IPS-18a (cell line): Measurements from ENCODE around the gene DISC1.
"Not testable (repeated sequence)": the region's sequence is repeated elsewhere in the genome, so short reads cannot be mapped to it uniquely, and the experiment has no call there.

Experiments
- H3K27ac ChIP-seq: one replicate; pipeline ENCODE4 v1.5.1; 2013; ENCODE audit warnings: low read length
- H3K27me3 ChIP-seq: one replicate; pipeline ENCODE4 v1.6.1; 2013; ENCODE audit warnings: mild to moderate bottlenecking, low read length; ENCODE audit not compliant: control insufficient read depth, insufficient read depth
- H3K36me3 ChIP-seq: one replicate; pipeline ENCODE4 v1.6.1; 2013; ENCODE audit warnings: low read depth, low read length; ENCODE audit not compliant: control insufficient read depth
- H3K4me1 ChIP-seq: one replicate; pipeline ENCODE4 v1.6.1; 2013; ENCODE audit warnings: low read depth, low read length; ENCODE audit not compliant: control insufficient read depth
- H3K4me3 ChIP-seq: one replicate; pipeline ENCODE4 v1.5.1; 2013; ENCODE audit warnings: low read length
- H3K9ac ChIP-seq: one replicate; pipeline ENCODE4 v1.6.1; 2013; ENCODE audit warnings: mild to moderate bottlenecking, low read length, moderate library complexity
- H3K9me3 ChIP-seq: one replicate; pipeline ENCODE4 v1.6.1; 2013; ENCODE audit warnings: low read depth, low read length; ENCODE audit not compliant: control insufficient read depth

DISC1 gene

DNA sequence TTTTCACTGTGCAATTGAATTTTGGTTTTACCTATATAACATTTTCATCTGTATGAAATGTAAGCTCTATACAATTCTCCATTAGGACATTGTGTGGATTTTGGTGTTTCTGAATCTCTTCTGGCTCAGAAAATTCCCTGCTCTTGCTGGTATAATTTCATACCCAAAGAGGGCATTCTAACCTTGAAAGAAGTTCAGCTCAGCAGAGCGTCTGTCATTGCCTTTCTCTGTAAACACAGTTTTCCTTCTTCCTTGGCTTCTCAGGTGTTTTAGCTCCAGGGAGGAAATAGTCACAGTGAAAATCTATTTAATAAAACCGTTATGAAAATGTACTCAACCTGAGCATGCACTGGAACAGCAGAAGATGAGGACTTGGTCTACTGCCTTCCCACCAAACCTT, 16.0 kb downstream of the DISC1 start:
- Histone ChIP-seq H3K4me1 (no peaks in the 10 kb centered on the region), H3K9ac (no peak overlapping the region), H3K27ac (no peak overlapping the region), H3K4me3 (no peak overlapping the region), H3K9me3 (no peaks in the 10 kb centered on the region), H3K36me3 (no peaks in the 10 kb centered on the region), H3K27me3 (no peaks in the 10 kb centered on the region)

DNA sequence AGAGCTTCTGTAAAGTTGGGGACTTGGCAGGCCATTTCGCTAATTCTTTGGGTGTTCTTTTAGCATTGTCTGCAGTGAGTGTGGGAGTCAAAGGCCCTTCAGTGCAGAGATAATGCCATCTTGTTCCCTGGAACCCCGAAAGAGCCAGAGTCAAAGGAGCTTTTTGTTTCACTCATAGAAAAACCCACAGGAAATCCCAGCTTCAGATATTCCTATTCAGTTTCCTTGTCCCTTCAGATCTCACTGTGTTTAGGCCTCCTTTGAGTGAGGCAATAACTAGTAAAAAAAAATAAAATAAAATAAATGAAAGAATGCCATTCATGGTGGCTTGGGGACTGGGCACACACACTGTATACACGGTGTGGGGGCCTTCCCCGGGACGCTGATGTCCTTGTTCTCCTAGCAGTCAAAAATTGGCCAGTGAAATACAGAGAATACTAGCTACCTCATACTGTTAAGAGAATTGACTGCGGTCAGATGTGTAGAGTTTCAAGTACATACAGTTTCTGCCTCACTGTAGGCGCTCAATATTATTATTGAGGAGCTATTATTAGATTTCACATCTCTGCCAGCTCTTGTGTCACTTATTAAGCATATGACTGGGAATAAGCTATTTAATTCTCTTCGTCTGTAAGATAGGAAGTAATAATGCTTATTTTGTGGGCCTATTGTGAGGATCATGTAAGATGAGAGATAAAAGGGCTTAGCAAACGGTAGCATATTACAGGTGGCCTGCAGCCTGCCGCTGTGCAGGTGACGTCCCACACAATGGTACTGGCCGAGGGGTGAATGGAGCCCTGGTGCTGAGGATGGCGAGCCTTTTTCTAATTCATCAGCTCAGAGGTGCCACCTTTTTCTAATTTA, 16.7 kb downstream of the DISC1 start:
- Histone ChIP-seq H3K27me3 (no peaks in the 10 kb centered on the region), H3K27ac (no peak overlapping the region), H3K9ac (no peak overlapping the region), H3K4me3 (no peak overlapping the region), H3K4me1 (no peaks in the 10 kb centered on the region), H3K36me3 (no peaks in the 10 kb centered on the region), H3K9me3 (no peaks in the 10 kb centered on the region)

DNA sequence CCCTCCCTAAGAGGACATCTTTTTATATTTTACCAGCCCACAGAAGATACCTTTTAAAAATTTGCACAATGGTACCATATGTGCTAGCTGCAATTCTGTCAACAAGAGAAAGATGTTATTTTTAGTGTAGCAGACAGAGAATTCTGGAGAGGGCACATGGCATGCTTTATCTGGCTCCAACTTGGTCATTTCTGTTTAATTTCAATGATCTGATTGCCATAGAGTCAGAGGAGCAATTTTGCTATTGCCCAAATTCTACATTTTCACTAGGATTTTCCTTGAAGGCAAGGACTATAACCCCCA, 17.3 kb downstream of the DISC1 start:
- H3K4me3 ChIP-seq, result no peak overlapping the region
- H3K9me3 ChIP-seq, result no peaks in the 10 kb centered on the region
- no peaks in the 10 kb centered on the region for H3K27me3 ChIP-seq

DNA sequence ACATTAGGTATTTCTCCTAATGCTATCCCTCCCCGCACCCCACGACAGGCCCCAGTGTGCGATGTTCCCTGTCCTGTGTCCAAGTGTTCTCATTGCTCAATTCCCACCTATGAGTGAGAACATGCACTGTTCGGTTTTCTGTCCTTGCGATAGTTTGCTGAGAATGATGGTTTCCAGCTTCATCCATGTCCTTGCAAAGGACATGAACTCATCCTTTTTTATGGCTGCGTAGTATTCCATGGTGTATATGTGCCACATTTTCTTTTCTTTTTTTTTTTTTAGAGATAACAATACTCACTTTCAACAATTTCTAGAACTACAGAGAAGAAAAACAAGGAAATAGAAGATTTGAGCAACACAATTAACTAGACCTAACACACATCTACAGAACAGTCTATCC, 19.0 kb downstream of the DISC1 start:
- H3K36me3 ChIP-seq, H3K9me3 ChIP-seq, H3K9ac ChIP-seq, H3K4me1 ChIP-seq, H3K4me3 ChIP-seq, H3K27me3 ChIP-seq, H3K27ac ChIP-seq: not testable (repeated sequence)

More for the DNA sequence above, 17.3 kb downstream of the DISC1 start:
- Histone ChIP-seq H3K4me1 (no peaks in the 10 kb centered on the region), H3K9ac (no peak overlapping the region), H3K27ac (no peak overlapping the region), H3K36me3 (no peaks in the 10 kb centered on the region)

DNA sequence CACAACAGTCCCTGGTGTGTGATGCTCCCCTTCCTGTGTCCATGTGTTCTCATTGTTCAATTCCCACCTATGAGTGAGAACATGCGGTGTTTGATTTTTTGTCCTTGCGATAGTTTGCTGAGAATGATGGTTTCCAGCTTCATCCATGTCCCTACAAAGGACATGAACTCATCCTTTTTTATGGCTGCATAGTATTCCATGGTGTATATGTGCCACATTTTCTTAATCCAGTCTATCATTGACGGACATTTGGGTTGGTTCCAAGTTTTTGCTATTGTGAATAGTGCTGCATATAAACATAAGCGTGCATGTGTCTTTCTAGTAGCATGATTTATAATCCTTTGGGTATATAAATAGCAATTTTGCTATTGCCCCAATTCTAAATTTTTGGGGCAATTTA, 19.6 kb downstream of the DISC1 start:
- not testable (repeated sequence) for H3K4me3 ChIP-seq, H3K9me3 ChIP-seq, H3K9ac ChIP-seq, H3K36me3 ChIP-seq, H3K4me1 ChIP-seq, H3K27ac ChIP-seq, H3K27me3 ChIP-seq

DNA sequence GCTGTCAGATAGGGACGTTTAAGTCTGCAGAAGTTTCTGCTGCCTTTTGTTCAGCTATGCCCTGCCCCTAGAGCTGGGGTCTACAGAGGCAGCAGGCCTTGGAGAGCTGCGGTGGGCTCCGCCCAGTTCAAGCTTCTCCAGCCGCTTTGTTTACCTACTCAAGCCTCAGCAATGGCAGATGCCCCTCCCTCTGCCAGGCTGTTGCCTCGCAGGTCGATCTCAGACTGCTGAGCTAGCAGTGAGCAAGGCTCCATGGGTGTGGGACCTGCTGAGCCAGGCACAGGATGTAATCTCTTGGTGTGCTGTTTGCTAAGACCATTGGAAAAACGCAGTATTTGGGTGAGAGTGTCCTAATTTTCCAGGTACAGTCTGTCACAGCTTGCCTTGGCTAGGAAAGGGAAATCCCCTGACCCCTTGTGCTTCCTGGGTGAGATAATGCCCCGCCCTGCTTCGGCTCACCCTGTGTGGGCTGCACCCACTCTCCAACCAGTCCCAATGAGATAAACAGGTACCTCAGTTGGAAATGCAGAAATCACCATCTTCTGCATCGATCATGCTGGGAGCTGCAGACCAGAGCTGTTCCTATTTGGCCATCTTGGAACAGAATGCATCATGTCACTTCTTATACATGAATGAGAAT, 25.2 kb downstream of the DISC1 start:
- H3K9me3 ChIP-seq, H3K9ac ChIP-seq, H3K36me3 ChIP-seq, H3K27ac ChIP-seq, H3K4me3 ChIP-seq, H3K27me3 ChIP-seq, H3K4me1 ChIP-seq: not testable (repeated sequence)

DNA sequence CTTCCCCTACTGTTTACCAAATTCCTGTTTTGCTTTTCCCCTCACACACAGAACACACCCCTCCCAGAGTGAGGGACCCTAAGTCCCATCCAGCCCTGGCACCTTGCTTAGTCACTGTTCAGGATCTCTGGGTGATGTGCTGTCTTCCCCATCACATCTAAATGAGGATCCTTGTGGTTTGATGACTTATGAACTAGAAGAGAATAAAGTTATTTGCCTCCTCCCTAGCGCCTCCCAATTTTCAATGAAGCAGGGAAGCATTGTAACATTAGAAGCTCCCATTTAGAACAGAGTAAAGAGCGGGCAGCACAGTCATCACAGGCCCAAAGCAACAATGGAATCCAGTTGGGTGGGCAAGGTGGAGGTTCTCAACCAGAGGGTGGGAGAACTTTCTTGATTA, 27.0 kb downstream of the DISC1 start:
- no peaks in the 10 kb centered on the region for H3K27me3 ChIP-seq
- H3K36me3 ChIP-seq, result no peaks in the 10 kb centered on the region
- no peak overlapping the region for H3K27ac ChIP-seq

DNA sequence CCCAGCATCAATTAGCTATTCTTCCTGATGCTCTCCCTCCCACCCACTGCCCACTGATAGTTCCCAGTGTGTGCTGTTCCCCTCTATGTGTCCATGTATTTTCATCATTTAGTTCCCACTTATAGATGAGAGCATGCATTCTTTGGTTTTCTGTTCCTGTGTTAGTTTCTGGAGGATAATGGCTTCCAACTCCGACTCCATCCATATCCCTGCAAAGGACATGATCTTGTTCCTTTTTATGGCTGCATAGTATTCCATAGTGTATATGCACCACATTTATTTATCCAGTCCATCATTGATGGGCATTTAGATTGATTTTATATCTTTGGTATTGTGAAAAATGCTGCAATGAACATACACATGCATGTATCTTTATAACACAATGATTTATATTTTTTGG, 30.2 kb downstream of the DISC1 start:
- Histone ChIP-seq H3K9me3 (no peaks in the 10 kb centered on the region), H3K36me3 (no peaks in the 10 kb centered on the region), H3K9ac (no peak overlapping the region), H3K4me3 (no peak overlapping the region), H3K27me3 (no peaks in the 10 kb centered on the region), H3K27ac (no peak overlapping the region), H3K4me1 (no peaks in the 10 kb centered on the region)

More for the DNA sequence above, 27.0 kb downstream of the DISC1 start:
- Histone ChIP-seq H3K9ac (no peak overlapping the region), H3K4me3 (no peak overlapping the region), H3K9me3 (no peaks in the 10 kb centered on the region), H3K4me1 (no peaks in the 10 kb centered on the region)

DNA sequence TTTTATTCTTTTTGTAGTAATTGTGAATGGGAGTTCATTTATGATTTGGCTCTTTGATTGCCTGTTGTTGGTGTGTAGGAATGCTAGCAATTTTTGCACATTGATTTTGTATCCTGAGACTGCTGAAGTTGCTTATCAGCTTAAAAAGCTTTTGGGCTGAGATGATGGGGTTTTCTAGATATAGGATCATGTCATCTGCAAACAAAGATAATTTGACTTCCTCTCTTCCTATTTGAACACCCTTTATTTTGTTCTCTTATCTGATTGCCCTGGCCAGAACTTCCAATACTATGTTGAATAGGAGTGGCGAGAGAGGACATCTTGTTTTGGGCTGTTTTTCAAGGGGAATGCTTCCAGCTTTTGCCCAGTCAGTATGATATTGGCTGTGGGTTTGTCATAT, 31.6 kb downstream of the DISC1 start:
- not testable (repeated sequence) for H3K4me3 ChIP-seq, H3K4me1 ChIP-seq, H3K9ac ChIP-seq, H3K27ac ChIP-seq, H3K36me3 ChIP-seq, H3K9me3 ChIP-seq, H3K27me3 ChIP-seq

DNA sequence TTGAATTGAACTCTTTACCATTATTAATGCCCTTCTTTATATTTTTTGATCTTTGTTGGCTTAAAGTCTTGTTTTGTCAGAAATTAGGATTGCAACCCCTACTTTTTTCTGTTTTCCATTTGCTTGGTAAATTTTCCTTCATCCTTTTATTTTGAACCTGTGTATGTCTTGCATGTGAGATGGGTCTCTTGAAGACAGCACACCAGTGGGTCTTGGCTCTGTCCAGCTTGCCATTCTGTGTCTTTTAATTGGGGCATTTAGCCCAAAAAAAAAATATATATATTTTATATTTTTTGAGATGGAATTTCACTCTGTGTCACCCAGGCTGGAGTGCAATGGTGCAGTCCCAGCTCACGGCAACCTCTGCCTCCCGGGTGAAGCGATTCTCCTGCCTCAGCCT, 33.6 kb downstream of the DISC1 start:
- Histone ChIP-seq H3K9me3 (no peaks in the 10 kb centered on the region), H3K27me3 (no peaks in the 10 kb centered on the region)

DNA sequence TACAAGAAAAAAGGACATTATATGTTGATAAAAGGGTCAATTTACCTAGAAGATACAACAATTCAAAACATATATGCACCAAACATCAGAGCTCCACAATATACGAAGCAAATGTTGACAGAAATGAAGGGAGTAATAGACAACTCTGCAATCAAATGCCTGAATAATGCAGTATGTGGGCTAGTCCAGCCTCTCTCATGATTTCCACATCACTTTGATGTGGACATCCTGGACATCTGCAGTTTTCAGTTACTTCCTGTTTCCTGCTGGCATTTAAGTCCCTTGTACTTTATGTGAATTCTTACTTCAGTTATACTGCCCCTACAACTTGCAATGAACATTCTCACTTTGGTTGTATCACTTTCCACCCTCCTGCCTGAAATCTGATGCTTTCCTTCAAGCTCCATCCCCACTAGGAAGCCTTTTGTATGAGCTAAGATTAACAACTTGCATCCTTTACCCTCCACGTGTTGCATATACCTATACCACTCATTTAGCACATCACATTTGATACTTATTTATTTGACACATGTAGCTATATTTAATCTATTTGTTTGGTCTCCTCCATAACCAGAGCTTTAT, 36.7 kb downstream of the DISC1 start:
- H3K4me1 ChIP-seq, result peaks cover 9% of the 10 kb centered on the region
- no peaks in the 10 kb centered on the region for H3K9me3 ChIP-seq
- H3K27ac ChIP-seq, result no peak overlapping the region
- no peak overlapping the region for H3K9ac ChIP-seq
- no peaks in the 10 kb centered on the region for H3K36me3 ChIP-seq
- no peaks in the 10 kb centered on the region for H3K27me3 ChIP-seq
- no peak overlapping the region for H3K4me3 ChIP-seq

More for the DNA sequence above, 33.6 kb downstream of the DISC1 start:
- Histone ChIP-seq H3K4me3 (no peak overlapping the region), H3K4me1 (no peaks in the 10 kb centered on the region), H3K27ac (no peak overlapping the region), H3K36me3 (no peaks in the 10 kb centered on the region), H3K9ac (no peak overlapping the region)

DNA sequence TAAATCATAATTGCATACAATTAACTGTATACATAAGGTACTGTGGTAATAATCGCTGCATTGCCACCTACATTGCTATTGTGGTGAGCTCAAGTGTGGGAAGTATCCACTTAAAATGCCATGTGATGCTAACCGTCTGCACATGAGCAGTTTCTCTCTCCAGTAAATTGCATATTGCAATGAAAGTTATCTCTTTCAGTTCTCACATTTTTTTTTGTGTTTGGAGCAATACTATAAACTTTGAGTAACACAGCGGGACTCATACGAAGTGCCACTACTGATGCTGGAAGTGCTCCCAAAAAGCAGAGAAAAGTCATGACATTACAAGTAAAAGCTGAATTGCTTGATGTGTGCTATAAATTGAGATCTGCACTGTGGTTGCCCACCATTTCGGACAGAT, 38.5 kb downstream of the DISC1 start:
- Histone ChIP-seq H3K9me3 (no peaks in the 10 kb centered on the region), H3K36me3 (no peaks in the 10 kb centered on the region), H3K27ac (no peak overlapping the region), H3K4me3 (no peak overlapping the region), H3K9ac (no peak overlapping the region), H3K27me3 (no peaks in the 10 kb centered on the region), H3K4me1 (peaks cover 9% of the 10 kb centered on the region)
